Endothelial cell of umbilical vein (primary cell): ENCODE data around the gene NAP1L4. TPM values are rescaled to one million over a fixed set of nuclear protein-coding genes. Genes with fewer than 3 reads are reported as not detected.

Experiments used
- BruUV-seq: library from RNA; stranded (reverse); fragments of 400-500 nt; replicated peaks from 2 replicates; lab custom pipeline; 2021; lab: Mats Ljungman, UMichigan
- CTCF ChIA-PET: fragments of 300-600, 350-600 bp; sonication (Branson Sonifier 250); formaldehyde crosslinking; loops from one replicate; lab custom pipeline; 2021; ENCODE audit warnings: antibody characterized with exemption, inconsistent platforms; lab: Charles Lee
- POLR2A ChIA-PET: fragments of 300-600, 350-600 bp; sonication (Branson Sonifier 250); formaldehyde crosslinking; loops from one replicate; lab custom pipeline; 2021; ENCODE audit warnings: antibody characterized with exemption, inconsistent platforms; lab: Charles Lee
- DNase-seq: peaks from one replicate; pipeline ENCODE4 v3.0.0-alpha.2; 2011; ENCODE audit warnings: low read depth, low spot score
- FAIRE-seq: peaks from 2 replicates; lab custom pipeline; 2011; peaks lifted over from hg19 to GRCh38; lab: Jason Lieb, UNC
- H2AFZ ChIP-seq: 2 replicates; pipeline ENCODE4 v1.6.0; 2012; ENCODE audit warnings: low read depth, low read length, control low read depth, inconsistent platforms
- H3K27ac ChIP-seq: 2 replicates; pipeline ENCODE4 v1.5.1; 2011; ENCODE audit warnings: low read depth, mild to moderate bottlenecking, control low read depth, low read length, moderate library complexity; ENCODE audit not compliant: insufficient read depth
- H3K27me3 ChIP-seq, 2 experiments: 2 replicates each; pipeline versions ENCODE4 v1.6.0 to v1.6.1; 2011; ENCODE audit warnings: low read length in 2 of 2, mixed read lengths in 1 of 2; ENCODE audit not compliant: control insufficient read depth in 2 of 2, insufficient read depth in 2 of 2
- H3K36me3 ChIP-seq, 2 experiments: 2 replicates in 1 of 2; 3 replicates in 1 of 2; pipeline ENCODE4 v1.5.1; 2011; ENCODE audit warnings: low read length in 2 of 2, mild to moderate bottlenecking in 1 of 2, moderate library complexity in 1 of 2; ENCODE audit not compliant: control insufficient read depth in 2 of 2, insufficient read depth in 2 of 2; ENCODE audit errors: extremely low read depth in 1 of 2
- H3K4me1 ChIP-seq: 3 replicates; pipeline ENCODE4 v1.5.1; 2011; ENCODE audit warnings: mild to moderate bottlenecking, low read length; ENCODE audit not compliant: control insufficient read depth, insufficient read depth; ENCODE audit errors: extremely low read depth
- H3K4me2 ChIP-seq: 2 replicates; pipeline ENCODE4 v1.6.1; 2011; ENCODE audit warnings: low read length, control low read depth, mixed read lengths; ENCODE audit not compliant: insufficient read depth
- H3K4me3 ChIP-seq, 3 experiments: fragments of 200-600 bp in 1 of 3; sonication (generic), shearing (Covaris generic) in 1 of 3; replicated peaks in 1 of 3; 2 replicates each; pipeline ENCODE4 v1.5.1; 2011 to 2016; ENCODE audit warnings: control low read depth in 3 of 3, low read length in 3 of 3, mild to moderate bottlenecking in 2 of 3, inconsistent platforms in 1 of 3, low read depth in 1 of 3, moderate library complexity in 1 of 3; ENCODE audit not compliant: insufficient read depth in 1 of 3
- H3K79me2 ChIP-seq: 2 replicates; pipeline ENCODE4 v1.6.0; 2012; ENCODE audit warnings: low read length, inconsistent platforms; ENCODE audit not compliant: control insufficient read depth, insufficient read depth
- H3K9ac ChIP-seq: replicated peaks from 2 replicates; pipeline ENCODE3; 2011; ENCODE audit warnings: low read length, control low read depth; ENCODE audit not compliant: insufficient read depth; ENCODE audit errors: extremely low read depth
- H3K9me1 ChIP-seq: replicated peaks from 3 replicates; pipeline ENCODE4 v1.6.0; 2011; ENCODE audit warnings: mild to moderate bottlenecking, low read length; ENCODE audit not compliant: control insufficient read depth, insufficient read depth; ENCODE audit errors: extremely low read depth
- H3K9me3 ChIP-seq: replicated peaks from 2 replicates; pipeline ENCODE4 v1.5.1; 2012; ENCODE audit warnings: low read length, inconsistent platforms; ENCODE audit not compliant: control insufficient read depth, insufficient read depth
- H4K20me1 ChIP-seq: replicated peaks from 2 replicates; pipeline ENCODE3; 2011; ENCODE audit warnings: mild to moderate bottlenecking, low read length; ENCODE audit not compliant: control insufficient read depth, insufficient read depth; ENCODE audit errors: extremely low read depth
- CTCF ChIP-seq, 2 donors: IDR thresholded peaks; 1 replicate in 1 of 2; 2 replicates in 1 of 2; pipeline ENCODE4 v1.5.1; 2011; ENCODE audit warnings: low read length in 2 of 2, mild to moderate bottlenecking in 2 of 2, moderate library complexity in 2 of 2, control low read depth in 1 of 2, inconsistent platforms in 1 of 2, low read depth in 1 of 2; ENCODE audit not compliant: insufficient read depth in 1 of 2; ENCODE audit errors: extremely low read depth in 1 of 2
- EZH2 ChIP-seq: IDR thresholded peaks from 2 replicates; pipeline ENCODE4 v1.6.1; 2012; ENCODE audit warnings: borderline replicate concordance, low read depth, mild to moderate bottlenecking, moderate library complexity, low read length, inconsistent platforms; ENCODE audit not compliant: severe bottlenecking
- FOS ChIP-seq: IDR thresholded peaks from 2 replicates; pipeline ENCODE4 v1.6.1; 2011; ENCODE audit warnings: mild to moderate bottlenecking, low read length, moderate library complexity, borderline replicate concordance; ENCODE audit not compliant: insufficient read depth
- GATA2 ChIP-seq: IDR thresholded peaks from 2 replicates; pipeline ENCODE4 v1.7.0; 2011; ENCODE audit warnings: low read depth, mild to moderate bottlenecking, moderate library complexity, mixed read lengths, low read length; ENCODE audit not compliant: insufficient read length, insufficient read depth
- JUN ChIP-seq: IDR thresholded peaks from 2 replicates; pipeline ENCODE4 v1.6.1; 2011; ENCODE audit warnings: borderline replicate concordance, low read depth; ENCODE audit not compliant: insufficient read length, insufficient read depth
- MAX ChIP-seq: IDR thresholded peaks from 2 replicates; pipeline ENCODE4 v1.6.1; 2011; ENCODE audit not compliant: insufficient read depth, insufficient read length
- MYC ChIP-seq: IDR thresholded peaks from one replicate; pipeline ENCODE4 v1.6.1; 2011; ENCODE audit warnings: mild to moderate bottlenecking, low read depth, low read length
- POLR2A ChIP-seq: IDR thresholded peaks from 2 replicates; pipeline ENCODE4 v1.6.1; 2012; ENCODE audit warnings: low read depth, mild to moderate bottlenecking, control low read depth, low read length
- POLR2AphosphoS5 ChIP-seq: IDR thresholded peaks from 2 replicates; pipeline ENCODE4 v1.6.1; 2012; ENCODE audit warnings: low read depth, mild to moderate bottlenecking, control low read depth, low read length, moderate library complexity; ENCODE audit not compliant: insufficient read depth
- dilution Hi-C: fragments of 300-500 bp; cut with MboI; formaldehyde crosslinking; loops from one replicate; pipeline ENCODE4 v1.15.0; 2019; ENCODE audit warnings: low sequenced_read_pairs; ENCODE audit not compliant: extremely low pct_ligation_motif_present
- intact Hi-C: fragments of 100-400 bp; cut with micrococcal nuclease; formaldehyde crosslinking; loops from one replicate; pipeline ENCODE4 v1.10.0; 2022
- polyA plus RNA-seq, 4 experiments: library from polyadenylated mRNA; depleted of rRNA in 3 of 4; stranded (reverse) in 3 of 4; unstranded in 1 of 4; fragments of >200 nt; gene quantifications; 2 replicates each; pipeline versions ENCODE4 v1.2.1 to v1.2.3, GENCODE V29; 2011 to 2012; ENCODE audit warnings: missing spikeins in 1 of 4
- total RNA-seq: library from RNA; stranded (reverse); gene quantifications from 2 replicates; pipeline ENCODE4 v1.2.3, GENCODE V29; 2021

NAP1L4 gene
- total and polyA plus RNA-seq, 2 donors (not counting 3 experiments of a cell fraction or from before 2014, with no cell fraction given), result 100.0 to 177 TPM

GRCh38 chr11:3022982-3023381, 30.9 kb upstream of the NAP1L4 start:
- H3K4me2 ChIP-seq, result no peak overlapping the region
- H3K27me3 ChIP-seq, result no peaks in the 10 kb centered on the region
- H3K9me1 ChIP-seq, result no peaks in the 10 kb centered on the region
- H4K20me1 ChIP-seq, result no peaks in the 10 kb centered on the region
- no peak for FAIRE-seq
- no peak overlapping the region for H3K27ac ChIP-seq
- H2AFZ ChIP-seq, result no peak overlapping the region
- H3K4me3 ChIP-seq, result no peak overlapping the region
- dilution Hi-C loops (no loop called here), intact Hi-C loops (loop anchor here (5.0 kb wide), 1 partner anchor 46 kb away; no protein-coding TSS in a partner anchor)
- CTCF ChIA-PET, result interaction anchor here (1.2 to 2.0 kb wide), 5 partner anchors 8 to 68 kb away, joined by 3 to 5 read pairs (median 3); no protein-coding TSS in a partner anchor
- peaks cover 3 to 18% of the 10 kb centered on the region in 2 experiments for H3K36me3 ChIP-seq
- peaks cover 5% of the 10 kb centered on the region for H3K4me1 ChIP-seq
- POLR2A ChIA-PET, result no interaction called here
- no peaks in the 10 kb centered on the region for H3K79me2 ChIP-seq
- H3K9me3 ChIP-seq, result no peaks in the 10 kb centered on the region
- TF ChIP-seq MAX (no peak), GATA2 (no peak), FOS (no peak), JUN (no peak), POLR2A (no peak), EZH2 (no peak), POLR2AphosphoS5 (no peak), MYC (no peak), CTCF (IDR thresholded peaks at IDR 0.05; ENCODE audit: extremely low read depth in 1 of 2, insufficient read depth in 1 of 2, low read depth in 1 of 2, low read length in 2 of 2) (no peak)
- no peak overlapping the region for H3K9ac ChIP-seq
- no peak for DNase-seq
- no TSS peak for BruUV-seq
